Stimulated activated CD8-positive, alpha-beta memory T cell treated with anti-CD3 and anti-CD28 coated beads, Interleukin-2, amount 100 ng/mL, for 48 hours (primary cell): ENCODE results near the gene ATXN7L3.

Experiments
- DNase-seq, 2 donors: peaks; one replicate each; pipeline ENCODE4 v3.0.0-alpha.2; 2020; ENCODE audit warnings: low read depth in 2 of 2

The ATXN7L3 gene

GRCh38 chr17:44218344-44219107 is 18.8 kb upstream of the ATXN7L3 start:
- DNase-seq = peak; percentile 78 to 90

GRCh38 chr17:44217738-44218343 is 18.2 kb upstream of the ATXN7L3 start:
- no peak for DNase-seq

- DNase-seq = no peak
Measured at GRCh38 chr17:44216694-44217093, 17.0 kb upstream of the ATXN7L3 start.

- no peak for DNase-seq
Measured at GRCh38 chr17:44216173-44216572, 16.5 kb upstream of the ATXN7L3 start.

GRCh38 chr17:44214896-44215295 is 15.2 kb upstream of the ATXN7L3 start:
- no peak for DNase-seq

- DNase-seq = no peak
Measured at GRCh38 chr17:44214230-44214494, 14.5 kb upstream of the ATXN7L3 start.

GRCh38 chr17:44213403-44214229 is 13.9 kb upstream of the ATXN7L3 start:
- DNase-seq = no peak

GRCh38 chr17:44212507-44213402 is 13.1 kb upstream of the ATXN7L3 start:
- DNase-seq = no peak

GRCh38 chr17:44211281-44212265 is 11.9 kb upstream of the ATXN7L3 start:
- no peak for DNase-seq

GRCh38 chr17:44210342-44211192 is 10.9 kb upstream of the ATXN7L3 start:
- DNase-seq = peak; percentile 89 to 90

- DNase-seq = no peak
Measured at GRCh38 chr17:44209786-44210341, 10.2 kb upstream of the ATXN7L3 start.

- DNase-seq = no peak
Measured at GRCh38 chr17:44207743-44208142, 8.1 kb upstream of the ATXN7L3 start.

GRCh38 chr17:44207319-44207718 is 7.6 kb upstream of the ATXN7L3 start:
- no peak for DNase-seq

- DNase-seq = no peak
Measured at GRCh38 chr17:44206825-44207155, 7.1 kb upstream of the ATXN7L3 start.

GRCh38 chr17:44205962-44206824 is 6.5 kb upstream of the ATXN7L3 start:
- DNase-seq = no peak

- DNase-seq = no peak
Measured at GRCh38 chr17:44204441-44204882, 4.8 kb upstream of the ATXN7L3 start.

- DNase-seq = no peak
Measured at GRCh38 chr17:44203731-44204440, 4.2 kb upstream of the ATXN7L3 start.

GRCh38 chr17:44202756-44203155 is 3.1 kb upstream of the ATXN7L3 start:
- no peak for DNase-seq
